Stimulated activated CD4-positive, alpha-beta T cell treated with anti-CD3 and anti-CD28 coated beads, Interleukin-4, amount 100 ng/mL, for 24 hours (primary cell): Measurements from ENCODE around the gene FAM111A.

ENCODE experiments used
- DNase-seq: peaks from one replicate; pipeline ENCODE4 v3.0.0-alpha.2; 2020

FAM111A gene

DNA sequence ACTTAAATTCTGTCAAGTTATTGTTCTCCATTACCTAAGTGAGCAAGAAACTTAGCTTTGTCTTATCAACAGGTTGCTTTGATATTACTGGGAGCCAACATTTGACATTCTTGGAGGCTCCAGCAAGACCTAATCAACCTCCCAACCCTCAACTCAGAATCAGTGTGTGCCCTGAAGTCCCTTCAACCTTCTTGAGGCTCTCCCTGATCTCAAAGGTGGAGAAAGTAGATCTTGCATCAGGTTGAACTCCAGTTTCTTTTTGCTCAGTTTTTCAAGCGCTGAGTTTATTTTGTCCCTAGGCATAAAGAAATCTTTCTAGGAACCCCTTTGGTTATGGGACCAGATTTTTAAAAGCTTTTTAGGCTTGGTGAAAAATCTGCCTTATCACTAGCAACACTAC, 1.4 kb downstream of the FAM111A start:
- no peak for DNase-seq

DNA sequence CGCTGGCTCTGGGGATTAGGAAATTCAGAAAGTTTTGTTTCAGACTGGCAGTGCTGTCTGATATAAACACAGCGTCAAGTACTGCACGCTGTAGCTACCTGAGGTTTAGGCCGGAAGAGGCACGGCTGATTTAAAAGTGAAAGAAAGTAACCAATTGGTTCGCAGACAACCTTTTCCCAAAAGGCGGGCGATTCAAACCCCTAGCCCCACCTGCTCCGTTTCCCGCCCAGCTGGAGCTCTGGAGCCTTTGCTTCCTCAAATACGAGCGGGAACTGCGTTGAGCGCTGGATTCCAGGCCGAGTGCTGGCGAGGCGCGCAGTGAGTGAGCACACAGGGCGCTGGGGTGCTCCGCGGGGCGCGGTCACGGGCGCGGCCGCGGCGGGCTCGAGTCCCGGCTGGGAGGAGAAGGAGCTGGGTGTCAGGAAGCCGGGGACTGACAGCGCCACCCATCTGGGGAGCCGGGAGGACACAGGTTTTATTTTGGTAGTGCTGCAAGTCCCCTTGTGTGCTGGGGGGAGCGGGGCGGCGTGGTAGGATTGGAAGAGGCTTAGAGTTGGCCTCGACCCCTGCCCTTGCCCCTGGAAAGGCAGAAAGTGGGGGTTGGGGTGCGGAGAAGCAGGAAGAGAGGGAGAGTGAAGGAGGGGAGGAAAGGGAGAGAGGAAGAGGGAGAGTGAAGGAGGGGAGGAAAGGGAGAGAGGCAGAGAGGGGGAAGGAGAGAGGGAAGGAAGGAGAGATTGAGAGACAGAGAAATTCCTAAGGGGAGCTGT, 2.1 kb downstream of the FAM111A start:
- peak; percentile 72 for DNase-seq

DNA sequence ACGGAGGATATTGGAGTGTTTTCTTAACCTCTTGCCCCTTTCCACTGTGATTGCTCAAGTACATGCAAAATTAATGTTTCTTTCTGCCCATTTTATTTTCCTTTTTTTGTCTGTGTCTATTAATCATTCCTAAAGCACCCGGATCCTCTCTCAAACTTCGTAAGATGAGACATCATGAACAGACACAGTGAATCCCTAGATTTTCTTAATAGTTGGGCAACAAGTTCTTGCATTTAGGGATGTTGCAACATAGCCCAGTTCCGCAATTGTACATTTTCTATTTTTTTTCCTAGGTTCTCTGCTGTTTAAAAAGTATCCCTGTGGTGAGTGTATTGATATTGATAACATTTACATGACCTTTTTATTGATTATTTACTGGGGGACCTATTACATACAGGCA, 2.9 kb downstream of the FAM111A start:
- DNase-seq: no peak

DNA sequence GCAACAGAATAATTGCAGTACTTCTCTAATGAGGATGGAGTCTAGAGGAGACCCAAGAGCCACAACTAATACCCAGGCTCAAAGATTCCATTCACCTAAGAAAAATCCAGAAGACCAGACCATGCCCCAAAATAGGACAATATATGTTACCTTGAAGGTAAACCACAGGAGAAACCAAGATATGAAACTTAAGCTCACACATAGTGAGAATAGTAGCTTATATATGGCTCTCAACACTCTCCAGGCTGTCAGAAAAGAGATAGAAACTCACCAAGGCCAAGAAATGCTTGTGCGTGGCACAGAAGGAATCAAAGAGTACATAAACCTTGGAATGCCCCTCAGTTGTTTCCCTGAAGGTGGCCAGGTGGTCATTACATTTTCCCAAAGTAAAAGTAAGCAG, 9.1 kb downstream of the FAM111A start:
- DNase-seq: no peak

DNA sequence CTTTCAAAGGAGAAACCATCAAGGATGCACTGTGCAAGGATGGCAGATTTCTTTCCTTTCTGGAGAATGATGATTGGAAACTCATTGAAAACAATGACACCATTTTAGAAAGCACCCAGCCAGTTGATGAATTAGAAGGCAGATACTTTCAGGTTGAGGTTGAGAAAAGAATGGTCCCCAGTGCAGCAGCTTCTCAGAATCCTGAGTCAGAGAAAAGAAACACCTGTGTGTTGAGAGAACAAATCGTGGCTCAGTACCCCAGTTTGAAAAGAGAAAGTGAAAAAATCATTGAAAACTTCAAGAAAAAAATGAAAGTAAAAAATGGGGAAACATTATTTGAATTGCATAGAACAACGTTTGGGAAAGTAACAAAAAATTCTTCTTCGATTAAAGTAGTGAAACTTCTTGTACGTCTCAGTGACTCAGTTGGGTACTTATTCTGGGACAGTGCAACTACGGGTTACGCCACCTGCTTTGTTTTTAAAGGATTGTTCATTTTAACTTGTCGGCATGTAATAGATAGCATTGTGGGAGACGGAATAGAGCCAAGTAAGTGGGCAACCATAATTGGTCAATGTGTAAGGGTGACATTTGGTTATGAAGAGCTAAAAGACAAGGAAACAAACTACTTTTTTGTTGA, 9.8 kb downstream of the FAM111A start:
- DNase-seq: peak; percentile 36

DNA sequence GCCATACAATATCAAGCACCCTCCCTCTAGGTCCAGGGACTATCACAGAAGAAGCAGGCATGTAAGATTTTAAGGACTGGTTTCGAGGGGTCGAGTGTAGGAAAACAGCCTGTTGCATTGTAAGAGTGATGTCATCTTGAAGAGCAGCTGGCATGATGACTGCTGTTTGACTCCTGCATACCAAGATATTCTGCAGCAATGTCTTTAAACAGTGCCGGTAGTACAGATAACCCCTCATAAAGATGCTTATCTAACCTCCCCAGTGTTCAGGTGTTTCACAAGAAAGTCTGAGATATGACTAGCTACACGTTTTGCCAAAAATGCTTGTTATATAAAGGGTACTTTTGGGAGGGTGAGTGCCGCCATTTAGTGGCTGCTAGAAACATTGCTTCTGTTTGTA, 12.0 kb downstream of the FAM111A start:
- DNase-seq: no peak

DNA sequence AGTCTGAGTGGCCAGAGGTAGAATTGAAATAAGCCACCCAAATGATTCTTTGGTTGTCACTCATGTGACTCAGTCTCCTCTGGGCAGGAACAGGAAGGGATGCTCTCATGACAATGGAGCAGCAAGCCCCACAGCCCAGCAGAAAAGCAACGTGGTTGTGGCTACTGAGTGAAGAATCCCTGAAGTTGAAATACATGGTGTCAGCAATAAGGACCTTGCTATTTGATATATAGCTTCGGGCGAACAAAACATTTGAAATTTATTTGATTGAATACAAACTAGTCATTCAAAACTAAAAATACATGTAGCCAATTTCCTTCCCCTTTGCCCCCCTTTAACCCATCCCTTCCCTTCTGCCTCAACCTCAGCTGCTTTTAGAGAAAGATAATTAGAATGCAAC, 14.8 kb downstream of the FAM111A start:
- no peak for DNase-seq

DNA sequence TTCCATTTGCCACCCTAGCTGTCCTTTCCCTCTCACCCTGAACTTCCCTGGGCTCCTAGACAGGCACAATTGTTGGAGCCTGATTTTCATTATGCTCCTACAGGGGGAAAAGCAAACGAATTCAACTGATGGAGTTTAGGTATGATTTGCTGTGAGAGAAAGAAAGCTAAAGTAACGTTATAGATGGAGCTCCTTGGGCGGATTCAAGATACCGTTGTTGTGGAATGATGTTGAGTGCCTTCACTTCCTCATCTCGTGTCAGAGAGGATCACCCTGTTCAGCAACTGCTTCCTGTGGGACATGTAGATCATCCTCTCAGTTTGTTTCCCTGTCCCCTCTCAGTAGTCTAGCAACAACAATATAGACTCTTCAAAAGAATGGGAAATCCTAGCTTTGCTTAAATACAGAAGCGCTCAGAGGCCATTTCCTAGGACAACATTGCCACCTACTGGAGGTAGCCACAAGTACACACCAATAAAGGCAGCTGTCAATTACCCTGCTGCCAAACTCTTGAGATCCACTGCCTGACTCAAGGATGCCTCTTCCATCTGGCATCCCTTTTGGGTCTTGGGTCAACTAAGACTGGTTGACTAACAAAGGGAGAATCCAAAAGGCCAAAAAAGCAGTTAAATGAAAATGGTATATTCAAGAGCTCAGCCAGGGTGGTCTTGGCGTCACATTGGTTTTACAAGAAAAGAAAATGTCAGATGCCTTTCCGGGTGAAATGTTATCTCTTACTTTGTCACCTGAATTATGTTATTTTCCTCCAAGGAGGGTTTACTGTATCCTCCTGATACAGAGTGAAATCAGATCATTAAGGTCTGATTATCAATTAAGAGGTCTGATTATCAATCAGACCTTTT, 15.8 kb downstream of the FAM111A start:
- peak; percentile 70 for DNase-seq

DNA sequence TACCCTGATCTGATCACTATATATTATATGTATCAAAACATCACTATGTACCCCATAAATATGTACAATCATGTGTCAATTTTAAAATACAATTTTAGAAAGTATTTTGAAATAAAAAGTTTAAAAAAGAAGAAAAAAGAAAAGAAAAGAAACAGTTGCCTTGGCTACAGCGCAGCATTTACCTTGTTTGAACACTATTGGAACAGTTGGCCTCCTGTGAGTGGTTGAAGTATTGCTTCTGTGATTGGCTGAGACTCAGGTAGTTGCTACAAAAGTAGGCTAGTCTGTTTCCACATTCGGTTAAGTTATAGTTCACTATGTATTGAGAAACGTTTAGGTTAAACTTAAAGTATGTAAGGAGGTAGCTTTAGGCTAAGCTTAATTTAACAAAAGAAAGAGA, 21.4 kb downstream of the FAM111A start:
- no peak for DNase-seq

DNA sequence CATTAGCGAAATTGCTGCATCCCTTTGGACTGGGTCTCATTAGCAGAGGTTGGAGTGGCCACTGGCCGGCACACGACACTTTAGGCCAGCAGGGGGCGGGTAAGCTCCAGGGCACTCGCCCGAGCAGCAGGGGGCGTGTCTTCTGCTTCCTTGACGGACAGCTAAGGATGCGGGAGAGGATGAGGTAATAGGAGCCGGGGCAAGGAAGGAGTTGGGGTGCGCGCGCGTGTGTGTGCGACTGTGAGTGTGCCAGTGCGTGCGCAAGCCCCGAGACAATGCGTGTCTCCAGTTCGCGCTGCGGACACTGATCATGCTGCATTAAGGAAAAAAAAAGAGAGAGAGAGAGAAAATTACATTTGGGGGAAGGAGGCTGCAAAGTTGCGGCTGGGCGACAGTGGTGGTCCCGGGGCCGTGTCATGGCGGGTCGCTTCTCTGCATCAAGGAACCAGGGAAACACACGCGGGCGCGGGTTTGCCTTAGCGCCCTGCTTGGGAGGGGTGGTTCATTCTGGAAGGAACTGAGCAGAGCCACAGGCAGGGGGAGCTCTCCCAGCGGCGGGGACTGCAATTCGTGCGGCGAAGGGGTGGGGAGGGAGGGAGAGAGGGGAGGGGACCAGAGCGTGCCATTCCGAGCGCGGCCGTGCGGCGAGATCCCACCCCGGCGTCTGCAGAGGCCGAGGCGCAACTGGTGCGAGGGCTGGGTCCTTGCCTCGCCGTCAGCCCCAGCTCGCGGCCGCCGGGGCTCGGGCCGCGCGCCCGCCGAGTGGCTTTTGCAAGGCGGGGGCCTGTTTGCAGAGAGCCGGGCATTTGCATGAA, 29.1 kb downstream of the FAM111A start, which contains the start of gene DTX4:
Gene DTX4, plus strand, starts transcription at position 625 of the 815 bp plus-strand sequence. CDS start 464 bp downstream, outside the sequence.
- peak; percentile 93 for DNase-seq

DNA sequence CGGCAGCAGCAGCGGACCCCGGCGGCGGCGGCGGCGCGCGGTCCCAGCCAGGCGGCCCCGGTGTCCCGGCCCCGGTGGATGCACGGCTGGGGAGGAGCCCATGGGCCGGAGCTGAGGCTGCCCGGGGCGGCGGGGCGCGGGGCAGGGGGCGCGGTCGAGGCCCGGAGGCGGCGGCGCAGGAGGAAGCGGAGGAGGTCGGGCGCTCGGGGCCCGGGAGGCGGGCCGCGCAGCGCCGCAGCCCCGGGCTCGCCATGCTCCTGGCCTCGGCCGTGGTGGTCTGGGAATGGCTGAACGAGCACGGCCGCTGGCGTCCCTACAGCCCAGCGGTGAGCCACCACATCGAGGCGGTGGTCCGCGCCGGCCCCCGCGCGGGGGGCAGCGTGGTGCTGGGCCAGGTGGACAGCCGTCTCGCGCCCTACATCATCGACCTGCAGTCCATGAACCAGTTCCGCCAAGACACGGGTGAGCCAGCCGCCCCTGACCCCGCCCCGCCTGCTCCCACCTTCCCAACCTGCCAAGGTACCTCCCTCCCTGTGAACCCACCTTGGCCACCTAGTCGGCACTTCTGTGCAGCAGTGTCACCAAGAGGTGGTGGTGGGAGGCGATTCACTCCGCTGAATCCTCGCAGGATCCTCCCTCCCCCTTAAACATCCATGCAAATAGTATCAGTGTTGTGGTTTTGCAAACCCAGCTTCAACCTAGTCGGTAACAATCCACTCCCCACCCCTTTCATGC, 29.9 kb downstream of the FAM111A start:
- DNase-seq: peak; percentile 26

DNA sequence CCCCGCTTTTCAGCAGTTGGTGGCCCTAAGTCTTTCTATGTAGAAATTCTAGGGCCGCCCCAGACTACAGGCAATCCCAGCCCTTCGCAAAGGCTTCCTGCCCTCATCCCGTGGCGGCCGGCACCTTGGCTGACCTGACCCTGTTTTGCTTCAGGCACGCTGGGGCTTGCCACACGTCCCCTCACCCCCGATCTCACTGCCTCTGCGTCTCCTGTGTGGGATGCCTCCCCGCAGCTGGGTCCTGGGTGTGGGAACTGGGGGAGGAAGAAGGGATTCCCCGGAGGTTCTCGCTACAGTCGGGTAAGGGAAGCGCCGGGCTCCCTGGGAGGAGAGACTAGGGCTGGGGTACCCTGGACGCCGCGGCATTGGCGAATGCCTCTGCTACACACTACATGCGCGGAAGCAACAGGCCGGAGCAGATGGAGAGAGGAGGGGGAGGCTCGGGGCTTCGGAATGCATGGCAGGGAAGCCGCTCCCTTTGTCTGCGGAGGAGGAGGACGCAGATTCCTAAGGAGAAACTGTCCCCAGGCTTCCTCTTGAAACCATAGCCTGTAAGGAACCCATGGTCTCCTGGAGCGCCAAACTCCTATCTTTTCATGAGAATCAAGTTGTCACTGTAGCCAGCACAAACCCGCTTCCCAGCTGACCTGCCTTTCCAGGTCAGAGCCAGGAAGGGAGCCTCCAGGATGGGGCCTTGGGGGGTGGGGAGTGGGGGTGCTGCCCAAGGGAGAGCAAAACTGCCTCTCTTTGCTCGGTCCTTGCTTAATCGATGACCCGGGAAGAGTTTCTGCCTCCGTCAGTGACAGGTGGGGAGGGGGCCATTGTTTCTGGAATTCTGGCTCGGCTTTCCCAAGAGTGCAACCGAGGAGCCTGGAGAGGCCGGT, 30.7 kb downstream of the FAM111A start:
- DNase-seq: no peak

DNA sequence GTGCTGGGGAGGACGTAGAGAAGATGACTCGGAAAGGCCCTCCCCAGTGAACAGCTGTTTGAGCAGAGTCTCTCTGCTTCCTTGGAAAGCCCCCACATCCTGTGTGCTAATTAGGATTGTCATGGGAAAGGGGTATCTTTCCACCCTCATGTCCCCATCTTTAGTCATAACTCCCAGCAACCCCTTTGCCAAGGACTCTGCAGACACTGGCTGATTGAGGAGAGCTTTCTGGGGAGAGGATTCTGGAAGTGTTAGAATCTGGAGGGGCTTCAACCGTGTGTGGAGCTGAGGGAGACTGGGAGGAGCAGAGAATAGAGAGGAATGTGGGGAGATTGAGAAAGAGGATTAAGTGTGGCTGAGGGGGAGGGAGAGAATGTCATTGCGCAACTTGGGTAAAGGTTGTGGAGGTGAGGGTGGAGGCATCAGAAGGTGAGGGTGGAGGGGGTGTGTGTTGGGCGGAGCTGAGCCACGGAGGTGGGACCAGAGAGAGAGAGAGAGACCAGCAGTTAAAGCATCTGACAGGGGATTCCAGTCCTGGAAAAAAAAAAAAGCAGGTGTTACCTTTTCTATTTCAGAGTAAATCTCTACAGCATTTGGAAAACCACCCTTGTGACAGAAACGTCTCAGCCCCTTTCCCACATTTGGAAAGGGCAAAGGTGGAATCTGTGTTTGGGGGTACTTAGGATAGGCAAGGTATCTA, 31.5 kb downstream of the FAM111A start:
- DNase-seq: no peak

DNA sequence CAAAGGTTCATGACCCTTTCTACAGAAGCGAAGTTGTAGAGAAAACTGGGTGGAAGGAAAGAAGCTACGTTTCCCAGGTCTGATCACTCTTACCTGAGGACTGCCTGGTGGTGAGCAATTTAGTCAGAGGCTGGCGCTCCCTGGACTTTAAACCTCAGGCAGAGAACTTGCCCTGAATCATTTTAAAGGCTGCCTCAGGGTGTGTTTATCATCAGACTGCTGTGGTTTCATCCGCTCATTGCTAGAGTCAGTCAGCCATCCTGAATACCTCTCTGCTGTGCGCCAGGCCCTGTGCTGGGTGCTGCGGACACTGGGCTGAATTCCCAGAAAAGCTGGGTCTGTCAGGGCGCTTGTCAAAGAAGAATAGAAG, 32.0 kb downstream of the FAM111A start:
- DNase-seq: no peak

DNA sequence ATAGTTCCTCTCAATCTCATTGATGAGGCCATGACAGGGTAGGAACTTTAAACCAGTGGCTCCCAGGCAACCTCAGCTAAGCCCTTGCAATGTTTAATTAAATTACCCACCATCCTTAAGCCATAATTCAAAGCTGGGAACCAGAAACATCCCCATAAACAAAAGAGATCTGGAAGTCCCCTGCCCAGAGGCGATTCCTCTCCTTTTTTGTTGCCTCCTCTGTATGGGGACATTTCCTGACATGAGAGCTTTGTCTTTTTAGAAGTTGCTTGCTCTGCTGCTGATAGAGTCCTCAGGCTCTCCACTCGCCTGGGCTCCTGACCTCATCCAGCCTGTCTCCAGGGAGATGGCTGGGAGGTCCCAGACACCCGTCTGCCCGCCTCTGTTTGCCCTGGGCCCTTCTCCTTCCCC, 32.4 kb downstream of the FAM111A start:
- no peak for DNase-seq

DNA sequence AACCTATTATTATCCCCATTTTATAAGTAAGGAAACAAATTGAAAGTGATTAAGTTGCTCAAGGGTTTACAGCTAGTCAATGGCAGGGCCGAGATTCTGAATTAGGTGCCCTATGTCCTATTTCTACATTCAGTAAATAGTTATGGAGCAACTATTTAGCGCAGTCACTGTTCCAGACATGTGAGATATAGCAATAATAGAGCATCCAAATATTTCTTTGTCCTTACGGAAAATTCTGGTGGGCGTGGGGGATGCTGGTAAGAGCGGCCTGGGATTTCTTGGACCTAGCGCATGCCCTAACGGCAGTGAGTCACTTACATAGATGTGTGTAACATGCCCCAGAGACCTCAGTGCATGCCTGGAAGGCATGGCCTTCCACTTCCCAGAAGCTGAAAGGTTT, 33.7 kb downstream of the FAM111A start:
- no peak for DNase-seq

DNA sequence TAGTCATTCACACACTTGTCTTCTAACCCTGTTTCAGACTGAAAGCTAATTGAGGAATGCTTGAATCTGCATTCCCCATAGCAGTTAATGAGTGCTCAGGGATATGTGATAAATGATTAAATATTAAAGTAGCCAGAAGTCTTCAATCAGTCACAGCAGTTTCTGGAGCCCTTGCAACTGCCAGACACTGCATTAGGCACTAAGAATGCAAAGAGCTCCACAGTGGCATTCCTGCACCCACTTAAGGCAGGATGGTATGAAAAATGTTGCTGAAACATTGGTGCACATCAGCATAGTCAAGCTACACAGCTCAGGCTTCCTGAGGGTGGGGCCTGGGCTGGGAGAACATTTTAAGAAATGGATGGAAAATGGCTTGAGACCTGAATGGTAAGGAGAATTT, 35.7 kb downstream of the FAM111A start:
- no peak for DNase-seq

DNA sequence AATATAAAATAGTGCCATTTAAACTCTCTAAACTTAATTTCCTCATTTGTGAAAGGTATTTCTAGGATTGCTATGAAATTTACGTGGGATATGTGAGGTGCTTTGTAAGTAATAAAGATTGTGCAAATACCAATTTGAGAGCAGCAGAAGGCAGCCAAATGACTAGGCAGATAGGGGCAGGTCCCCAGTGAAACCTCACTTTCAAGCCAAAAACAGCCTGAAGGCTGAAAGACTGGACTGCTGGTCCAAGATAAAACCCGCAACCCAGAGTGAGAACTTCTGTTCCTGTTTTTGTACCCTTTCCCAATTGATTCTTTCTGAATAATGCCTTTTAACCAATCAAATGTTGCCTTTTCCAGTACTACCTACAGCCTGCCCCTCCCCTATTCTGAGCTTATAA, 36.5 kb downstream of the FAM111A start:
- DNase-seq: no peak

DNA sequence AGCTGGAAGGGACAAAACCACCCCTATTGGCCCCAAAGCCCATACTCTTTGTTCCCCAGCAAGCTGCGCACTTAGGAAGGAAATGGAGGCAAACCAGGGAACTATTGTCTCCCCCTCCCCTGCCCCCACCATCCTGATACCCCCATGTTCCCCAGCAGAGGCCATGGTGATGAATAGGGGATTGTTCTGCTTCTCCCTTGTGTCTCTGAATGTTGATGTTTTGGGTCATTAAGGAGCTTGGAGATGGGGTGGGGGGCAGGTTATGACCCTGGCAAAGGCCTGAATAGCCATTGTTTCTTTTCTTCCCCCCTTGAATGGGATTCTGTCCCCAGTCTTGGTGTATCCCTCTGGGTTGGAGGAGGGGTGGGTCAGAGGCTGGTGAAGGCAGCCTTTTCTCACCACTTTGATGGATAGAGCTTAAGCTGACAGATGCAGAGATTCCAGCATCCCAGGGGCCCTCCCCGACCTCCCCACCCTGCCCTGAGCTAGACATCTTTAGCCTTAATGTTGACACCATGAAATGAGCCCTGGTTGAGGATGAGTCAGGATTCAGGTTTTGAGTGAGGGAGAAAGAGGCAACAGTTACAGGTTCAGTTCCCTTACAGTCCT, 37.6 kb downstream of the FAM111A start:
- no peak for DNase-seq

DNA sequence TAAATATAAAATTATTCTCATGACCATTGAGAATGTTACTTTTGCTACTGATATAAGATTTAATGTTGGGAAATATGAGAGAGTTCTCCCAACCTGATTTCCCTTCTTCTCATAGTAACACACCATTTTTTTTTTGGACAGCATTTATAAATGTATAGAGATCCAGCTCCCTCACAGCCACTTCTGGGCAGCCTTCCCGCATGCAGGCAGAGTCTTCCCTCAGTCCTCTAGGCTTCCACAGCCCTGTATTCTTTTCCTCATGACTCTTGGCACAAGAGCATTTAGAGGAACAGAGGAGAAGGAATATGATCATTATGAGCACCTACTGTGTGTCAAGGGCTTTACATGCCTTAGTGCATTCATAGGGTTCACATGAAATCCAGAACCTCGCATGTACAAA, 38.3 kb downstream of the FAM111A start:
- DNase-seq: no peak
